ENCODE measurements around the gene ZNF678.

ZNF678 gene

DNA sequence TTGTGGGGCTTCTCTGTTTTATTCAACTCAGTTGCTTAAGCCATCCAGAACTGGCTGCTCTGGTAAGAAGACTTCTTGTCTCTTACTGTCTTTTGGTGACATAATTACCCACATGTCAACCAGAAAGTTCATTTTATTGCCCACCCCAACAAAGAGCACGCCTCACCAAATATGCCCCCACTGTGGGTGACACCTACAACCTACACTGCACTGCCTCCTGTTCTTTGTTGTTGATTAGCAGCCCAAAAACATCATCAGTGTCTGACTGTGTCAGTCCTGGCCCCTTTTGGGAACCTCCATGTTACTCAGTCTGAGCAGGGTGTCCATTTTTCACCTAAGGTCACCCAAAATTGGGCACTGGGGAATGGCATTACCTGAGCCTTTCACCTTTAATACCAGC, 49.3 kb downstream of the ZNF678 start:
- TF ChIP-seq POLR2A (IDR thresholded peaks at IDR 0.05; ENCODE audit: low read depth, low read length): no peak
- no peak for FAIRE-seq
- DNase-seq (ENCODE audit: insufficient read length): no peak

DNA sequence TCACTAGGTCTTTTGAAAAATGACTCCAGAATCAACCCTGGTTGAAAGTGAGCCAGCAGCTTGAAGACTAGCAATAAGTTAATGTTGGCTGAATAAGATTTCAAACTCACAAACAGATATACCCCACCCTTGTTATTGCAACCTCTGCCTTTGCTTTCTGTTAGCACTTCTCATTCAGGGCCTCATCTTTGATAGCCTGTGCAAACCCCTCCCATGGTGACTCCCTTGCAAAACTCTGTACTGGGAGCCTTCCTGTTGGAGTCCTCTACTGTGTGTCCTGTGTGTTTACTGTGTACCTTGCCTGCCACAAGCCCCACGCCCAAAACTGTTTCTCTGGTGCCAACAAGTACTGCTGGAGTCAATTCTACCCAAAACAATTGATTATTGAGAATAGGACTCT, 50.2 kb downstream of the ZNF678 start:
- no peak for FAIRE-seq
- no peak for DNase-seq (ENCODE audit: insufficient read length)
- TF ChIP-seq POLR2AphosphoS5 (IDR thresholded peaks at IDR 0.05; ENCODE audit: low read depth, low read length) (no peak), POLR2A (IDR thresholded peaks at IDR 0.05; ENCODE audit: low read depth, low read length) (no peak), TAF1 (IDR thresholded peaks at IDR 0.05; ENCODE audit: borderline replicate concordance, low read depth, low read length) (no peak)

DNA sequence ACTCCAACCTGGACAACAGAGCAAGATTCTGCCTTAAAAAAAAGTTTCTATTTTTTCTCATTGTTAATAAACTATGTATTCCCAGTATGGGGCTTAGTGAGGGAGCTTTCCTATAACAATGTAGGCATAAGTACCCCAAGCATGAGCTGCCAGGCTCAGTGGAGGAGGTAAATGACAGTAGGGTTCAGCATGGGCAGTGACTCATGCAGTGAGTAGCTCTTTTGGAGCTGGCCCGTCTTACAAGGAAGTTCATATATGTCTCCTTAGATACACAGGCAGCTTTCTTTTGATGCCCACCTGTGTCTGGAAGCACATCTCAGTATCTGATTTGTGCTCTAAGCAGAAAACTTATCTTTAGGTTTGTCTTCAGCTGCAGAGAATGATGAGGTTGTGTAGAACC, 57.9 kb downstream of the ZNF678 start:
- FAIRE-seq (no peak), DNase-seq (ENCODE audit: insufficient read length) (no peak)
- no peak for TF ChIP-seq POLR2AphosphoS5 (IDR thresholded peaks at IDR 0.05; ENCODE audit: low read depth, low read length)
- no peak for TF ChIP-seq POLR2A (IDR thresholded peaks at IDR 0.05; ENCODE audit: low read depth, low read length)
- no peak for TF ChIP-seq TAF1 (IDR thresholded peaks at IDR 0.05; ENCODE audit: borderline replicate concordance, low read depth, low read length)

GRCh38 chr1:227622739-227623475, 59.6 kb downstream of the ZNF678 start:
- DNase-seq (ENCODE audit: insufficient read length): no peak
- TF ChIP-seq TAF1 (IDR thresholded peaks at IDR 0.05; ENCODE audit: borderline replicate concordance, low read depth, low read length) (no peak), POLR2AphosphoS5 (IDR thresholded peaks at IDR 0.05; ENCODE audit: low read depth, low read length) (no peak), POLR2A (IDR thresholded peaks at IDR 0.05; ENCODE audit: low read depth, low read length) (no peak)
- no peak for FAIRE-seq

DNA sequence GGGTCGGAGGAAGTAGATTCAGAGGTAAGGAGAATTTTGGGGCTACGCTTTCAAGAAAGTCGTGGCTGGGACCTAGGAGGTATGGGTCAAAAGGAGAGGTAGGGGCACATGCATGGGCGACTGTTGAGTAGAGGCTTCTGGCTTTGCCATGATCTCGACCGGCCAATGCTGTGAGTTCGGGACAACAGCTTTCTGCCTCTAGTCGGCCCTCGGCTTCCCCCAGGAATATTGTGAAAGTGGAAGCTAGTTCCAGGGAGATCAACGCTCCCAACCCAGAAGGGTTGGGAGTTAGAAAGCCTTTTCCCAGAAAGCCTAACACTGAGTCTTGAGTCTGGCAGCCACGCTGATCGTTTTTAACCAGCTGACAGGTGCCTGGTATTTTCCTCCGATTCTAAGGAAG, 69.0 kb downstream of the ZNF678 start:
- TF ChIP-seq POLR2A (IDR thresholded peaks at IDR 0.05; ENCODE audit: low read depth, low read length) (no peak), POLR2AphosphoS5 (IDR thresholded peaks at IDR 0.05; ENCODE audit: low read depth, low read length) (no peak), TAF1 (IDR thresholded peaks at IDR 0.05; ENCODE audit: borderline replicate concordance, low read depth, low read length) (no peak)
- DNase-seq (ENCODE audit: insufficient read length): no peak
- FAIRE-seq: no peak

- FAIRE-seq: no peak
- TF ChIP-seq POLR2A (IDR thresholded peaks at IDR 0.05; ENCODE audit: low read depth, low read length) (no peak), POLR2AphosphoS5 (IDR thresholded peaks at IDR 0.05; ENCODE audit: low read depth, low read length) (no peak), TAF1 (IDR thresholded peaks at IDR 0.05; ENCODE audit: borderline replicate concordance, low read depth, low read length) (no peak)
Observed at GRCh38 chr1:227635596-227635995, 72.2 kb downstream of the ZNF678 start.

DNA sequence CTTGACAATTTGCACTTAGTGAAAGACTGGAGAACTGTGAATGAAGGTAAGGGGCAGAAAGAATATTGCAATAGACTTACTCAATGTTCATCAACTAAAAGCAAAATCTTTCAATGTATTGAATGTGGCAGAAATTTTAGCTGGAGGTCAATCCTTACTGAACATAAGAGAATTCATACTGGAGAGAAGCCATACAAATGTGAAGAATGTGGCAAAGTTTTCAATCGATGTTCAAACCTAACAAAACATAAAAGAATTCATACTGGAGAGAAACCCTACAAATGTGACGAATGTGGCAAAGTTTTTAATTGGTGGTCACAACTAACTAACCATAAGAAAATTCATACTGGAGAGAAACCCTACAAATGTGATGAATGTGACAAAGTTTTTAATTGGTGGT, 91.1 kb downstream of the ZNF678 start:
- no peak for FAIRE-seq
- no peak for DNase-seq (ENCODE audit: insufficient read length)
- TF ChIP-seq POLR2AphosphoS5 (IDR thresholded peaks at IDR 0.05; ENCODE audit: low read depth, low read length): no peak

More at GRCh38 chr1:227635596-227635995, 72.2 kb downstream of the ZNF678 start:
- DNase-seq (ENCODE audit: insufficient read length): no peak

GRCh38 chr1:227654858-227655752, 91.7 kb downstream of the ZNF678 start:
- FAIRE-seq: no peak
- DNase-seq (ENCODE audit: insufficient read length): no peak
- TF ChIP-seq TAF1 (IDR thresholded peaks at IDR 0.05; ENCODE audit: borderline replicate concordance, low read depth, low read length) (no peak), POLR2AphosphoS5 (IDR thresholded peaks at IDR 0.05; ENCODE audit: low read depth, low read length) (no peak)

DNA sequence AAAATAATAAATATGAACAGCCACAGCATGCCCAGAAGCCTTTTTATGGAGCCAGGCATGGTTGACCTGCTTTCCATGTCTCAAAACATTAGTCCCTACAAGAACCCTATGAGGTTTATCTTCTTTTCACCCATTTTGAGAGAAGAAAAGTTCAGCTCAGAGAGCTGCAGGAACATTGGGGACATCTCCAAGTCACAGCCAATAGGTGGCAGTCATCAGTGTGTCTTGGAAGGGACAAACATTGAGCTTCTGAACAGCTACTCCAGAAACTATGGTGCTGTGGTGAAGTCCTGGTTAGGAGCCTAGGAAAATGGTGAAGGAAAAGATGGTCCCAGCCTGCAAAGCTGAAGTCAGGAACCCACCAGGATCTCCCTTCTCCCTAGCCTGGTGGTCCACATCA, 98.1 kb downstream of the ZNF678 start:
- FAIRE-seq (no peak), DNase-seq (ENCODE audit: insufficient read length) (no peak)
- no peak for TF ChIP-seq POLR2A (IDR thresholded peaks at IDR 0.05; ENCODE audit: low read depth, low read length)
- TF ChIP-seq POLR2AphosphoS5 (IDR thresholded peaks at IDR 0.05; ENCODE audit: low read depth, low read length): no peak
- no peak for TF ChIP-seq TAF1 (IDR thresholded peaks at IDR 0.05; ENCODE audit: borderline replicate concordance, low read depth, low read length)

GRCh38 chr1:227662933-227663332, 99.6 kb downstream of the ZNF678 start:
- FAIRE-seq (no peak), DNase-seq (ENCODE audit: insufficient read length) (no peak)
- TF ChIP-seq POLR2A (IDR thresholded peaks at IDR 0.05; ENCODE audit: low read depth, low read length) (no peak), TAF1 (IDR thresholded peaks at IDR 0.05; ENCODE audit: borderline replicate concordance, low read depth, low read length) (no peak), POLR2AphosphoS5 (IDR thresholded peaks at IDR 0.05; ENCODE audit: low read depth, low read length) (no peak)

DNA sequence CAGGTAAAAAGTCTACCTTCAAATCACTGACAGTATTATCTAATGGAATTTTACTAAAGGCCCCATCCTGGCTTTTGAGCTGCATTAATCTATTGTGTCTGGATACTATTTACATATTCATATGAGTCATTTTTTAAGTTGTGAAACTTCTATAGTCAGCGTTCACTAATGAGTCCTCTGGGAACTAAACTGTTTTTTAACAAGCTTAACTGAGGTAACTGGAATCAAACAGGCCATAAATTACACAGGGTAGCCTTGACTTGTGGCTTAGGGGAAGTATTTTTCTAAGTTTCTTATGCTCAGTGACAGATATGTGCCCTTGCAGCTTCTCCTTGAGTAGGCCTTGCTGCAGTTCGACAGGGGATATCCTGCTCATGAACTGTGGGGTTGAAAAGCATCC, 102.9 kb downstream of the ZNF678 start:
- DNase-seq (ENCODE audit: insufficient read length) (no peak), FAIRE-seq (no peak)
- TF ChIP-seq POLR2AphosphoS5 (IDR thresholded peaks at IDR 0.05; ENCODE audit: low read depth, low read length) (no peak), TAF1 (IDR thresholded peaks at IDR 0.05; ENCODE audit: borderline replicate concordance, low read depth, low read length) (no peak), POLR2A (IDR thresholded peaks at IDR 0.05; ENCODE audit: low read depth, low read length) (no peak)

- DNase-seq (ENCODE audit: insufficient read length) (no peak), FAIRE-seq (no peak)
- TF ChIP-seq POLR2AphosphoS5 (IDR thresholded peaks at IDR 0.05; ENCODE audit: low read depth, low read length) (no peak), TAF1 (IDR thresholded peaks at IDR 0.05; ENCODE audit: borderline replicate concordance, low read depth, low read length) (no peak), POLR2A (IDR thresholded peaks at IDR 0.05; ENCODE audit: low read depth, low read length) (no peak)
Observed at GRCh38 chr1:227673441-227673840, 110.1 kb downstream of the ZNF678 start.
